ENCODE results near the gene PRRT2.

The PRRT2 gene

GRCh38 chr16:29815793-29816693 is 4.0 kb downstream of the PRRT2 start, which contains the start of gene PAGR1:
Gene PAGR1, plus strand, starts transcription at chr16:29816152. Its CDS starts 374 bp downstream, at chr16:29816526.
- peak; percentile 100 for DNase-seq
- peak within 1 kb of the TSS; percentile 93 for H3K18ac ChIP-seq (ENCODE audit: low read length)
- peak within 1 kb of the TSS; percentile 96 for H3K4me2 ChIP-seq (ENCODE audit: low read length)
- peak within 1 kb of the TSS; percentile 89 for H4K12ac ChIP-seq (ENCODE audit: low read depth, low read length)
- peak within 1 kb of the TSS; percentile 97 for H4K8ac ChIP-seq (ENCODE audit: low read depth, low read length)
- peaks cover 23% of the 10 kb centered on the region for H3K79me1 ChIP-seq (ENCODE audit: low read length)
- no CpG with 5 or more reads among the region's 70 CpGs for WGBS (ENCODE audit: extremely low coverage, insufficient coverage, insufficient read length)
- peaks cover 4 to 26% of the 10 kb centered on the region in 2 experiments for H3K4me1 ChIP-seq (ENCODE audit: control insufficient read depth in 1 of 2, insufficient read depth in 2 of 2, low read length in 2 of 2)
- H2BK12ac ChIP-seq (ENCODE audit: low read length): peak within 1 kb of the TSS; percentile 9
- H3K9ac ChIP-seq (ENCODE audit: low read length): peak within 1 kb of the TSS; percentile 94
- H3K9me3 ChIP-seq (ENCODE audit: insufficient read depth, low read depth, low read length): no peaks in the 10 kb centered on the region
- H3K4ac ChIP-seq (ENCODE audit: low read depth, low read length): peak within 1 kb of the TSS; percentile 50
- H3K79me2 ChIP-seq (ENCODE audit: control insufficient read depth, insufficient read depth, low read length, poor library complexity): peaks cover 9% of the 10 kb centered on the region
- peak within 1 kb of the TSS; percentile 81 for H2BK120ac ChIP-seq (ENCODE audit: insufficient read depth, low read length, poor library complexity)
- H2AFZ ChIP-seq (ENCODE audit: insufficient read depth, low read length, poor library complexity): peak within 1 kb of the TSS; percentile 82
- H3K14ac ChIP-seq (ENCODE audit: low read length): peak within 1 kb of the TSS; percentile 72
- no peak within 1 kb of the TSS for H3K23ac ChIP-seq (ENCODE audit: low read length)
- H3K27me3 ChIP-seq (ENCODE audit: insufficient read depth, low read length): no peaks in the 10 kb centered on the region
- peak within 1 kb of the TSS; percentile 42 for H2AK5ac ChIP-seq (ENCODE audit: low read length)
- peak within 1 kb of the TSS; percentile 78 for H3K4me3 ChIP-seq (ENCODE audit: low read depth, low read length)
- H2BK5ac ChIP-seq (ENCODE audit: low read depth, low read length, poor library complexity): peak within 1 kb of the TSS; percentile 90
- peaks cover 11 to 13% of the 10 kb centered on the region in 2 experiments for H3K36me3 ChIP-seq (ENCODE audit: control insufficient read depth in 1 of 2, insufficient read depth in 2 of 2, low read length in 2 of 2)
- H3K27ac ChIP-seq (ENCODE audit: low read depth, low read length): peak within 1 kb of the TSS; percentile 79
- H4K91ac ChIP-seq (ENCODE audit: low read depth, low read length): peak within 1 kb of the TSS; percentile 84

DNA sequence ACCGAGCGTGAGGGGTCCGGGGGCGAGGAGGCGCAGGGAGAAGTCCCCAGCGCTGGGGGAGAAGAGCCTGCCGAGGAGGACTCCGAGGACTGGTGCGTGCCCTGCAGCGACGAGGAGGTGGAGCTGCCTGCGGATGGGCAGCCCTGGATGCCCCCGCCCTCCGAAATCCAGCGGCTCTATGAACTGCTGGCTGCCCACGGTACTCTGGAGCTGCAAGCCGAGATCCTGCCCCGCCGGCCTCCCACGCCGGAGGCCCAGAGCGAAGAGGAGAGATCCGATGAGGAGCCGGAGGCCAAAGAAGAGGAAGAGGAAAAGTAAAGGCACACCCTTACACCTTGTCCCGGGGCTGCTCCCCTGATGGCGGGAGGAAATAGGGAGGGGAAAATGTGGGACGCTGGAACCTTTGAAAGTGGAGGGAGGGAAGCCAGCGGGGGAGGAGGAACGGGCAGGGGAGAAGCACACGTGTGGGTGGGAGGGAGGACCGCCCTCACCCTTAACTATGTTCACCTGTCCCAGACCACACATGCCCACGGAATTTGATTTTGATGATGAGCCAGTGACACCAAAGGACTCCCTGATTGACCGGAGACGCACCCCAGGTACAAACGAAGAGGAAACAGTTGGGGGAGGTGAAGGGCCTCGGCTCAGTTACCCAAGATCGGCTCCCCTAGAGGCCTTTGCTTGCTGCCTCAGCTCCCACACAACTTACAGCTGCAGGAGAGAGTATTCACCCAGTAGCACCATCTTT is 4.9 kb downstream of the PRRT2 start:
- peak overlapping the region; percentile 94 for H3K9ac ChIP-seq (ENCODE audit: low read length)
- peaks cover 9% of the 10 kb centered on the region for H3K79me2 ChIP-seq (ENCODE audit: control insufficient read depth, insufficient read depth, low read length, poor library complexity)
- peak; percentile 45 to 70 for DNase-seq
- H3K9me3 ChIP-seq (ENCODE audit: insufficient read depth, low read depth, low read length): no peaks in the 10 kb centered on the region
- H3K4ac ChIP-seq (ENCODE audit: low read depth, low read length): peak overlapping the region; percentile 50
- H3K36me3 ChIP-seq (ENCODE audit: control insufficient read depth in 1 of 2, insufficient read depth in 2 of 2, low read length in 2 of 2): peaks cover 11 to 13% of the 10 kb centered on the region in 2 experiments
- H2AK5ac ChIP-seq (ENCODE audit: low read length): peak overlapping the region; percentile 8
- peak overlapping the region; percentile 90 for H2BK5ac ChIP-seq (ENCODE audit: low read depth, low read length, poor library complexity)
- no peak overlapping the region for H3K23ac ChIP-seq (ENCODE audit: low read length)
- peak overlapping the region; percentile 96 for H3K4me2 ChIP-seq (ENCODE audit: low read length)
- H3K27me3 ChIP-seq (ENCODE audit: insufficient read depth, low read length): no peaks in the 10 kb centered on the region
- H3K79me1 ChIP-seq (ENCODE audit: low read length): peaks cover 17% of the 10 kb centered on the region
- WGBS (ENCODE audit: extremely low coverage, insufficient coverage, insufficient read length): no CpG with 5 or more reads among the region's 37 CpGs
- peak overlapping the region; percentile 78 for H3K4me3 ChIP-seq (ENCODE audit: low read depth, low read length)
- H2BK12ac ChIP-seq (ENCODE audit: low read length): no peak overlapping the region
- peak overlapping the region; percentile 71 for H3K18ac ChIP-seq (ENCODE audit: low read length)
- H3K27ac ChIP-seq (ENCODE audit: low read depth, low read length): peak overlapping the region; percentile 79
- peak overlapping the region; percentile 89 for H4K12ac ChIP-seq (ENCODE audit: low read depth, low read length)
- peak overlapping the region; percentile 84 for H4K91ac ChIP-seq (ENCODE audit: low read depth, low read length)
- peak overlapping the region; percentile 97 for H4K8ac ChIP-seq (ENCODE audit: low read depth, low read length)
- peak overlapping the region; percentile 72 for H3K14ac ChIP-seq (ENCODE audit: low read length)
- peaks cover 4 to 20% of the 10 kb centered on the region in 2 experiments for H3K4me1 ChIP-seq (ENCODE audit: control insufficient read depth in 1 of 2, insufficient read depth in 2 of 2, low read length in 2 of 2)
- H2BK120ac ChIP-seq (ENCODE audit: insufficient read depth, low read length, poor library complexity): peak overlapping the region; percentile 61
- peak overlapping the region; percentile 82 for H2AFZ ChIP-seq (ENCODE audit: insufficient read depth, low read length, poor library complexity)

- H2BK12ac ChIP-seq (ENCODE audit: low read length): no peak overlapping the region
- no peaks in the 10 kb centered on the region for H3K27me3 ChIP-seq (ENCODE audit: insufficient read depth, low read length)
- H3K18ac ChIP-seq (ENCODE audit: low read length): no peak overlapping the region
- no CpG with 5 or more reads among the region's 4 CpGs for WGBS (ENCODE audit: extremely low coverage, insufficient coverage, insufficient read length)
- no peak overlapping the region for H3K27ac ChIP-seq (ENCODE audit: low read depth, low read length)
- H3K4me3 ChIP-seq (ENCODE audit: low read depth, low read length): no peak overlapping the region
- no peak overlapping the region for H2BK120ac ChIP-seq (ENCODE audit: insufficient read depth, low read length, poor library complexity)
- no peak overlapping the region for H2AK5ac ChIP-seq (ENCODE audit: low read length)
- no peak overlapping the region for H4K8ac ChIP-seq (ENCODE audit: low read depth, low read length)
- peaks cover 9% of the 10 kb centered on the region for H3K79me2 ChIP-seq (ENCODE audit: control insufficient read depth, insufficient read depth, low read length, poor library complexity)
- no peak overlapping the region for H4K91ac ChIP-seq (ENCODE audit: low read depth, low read length)
- H3K4me2 ChIP-seq (ENCODE audit: low read length): no peak overlapping the region
- H3K23ac ChIP-seq (ENCODE audit: low read length): no peak overlapping the region
- H2BK5ac ChIP-seq (ENCODE audit: low read depth, low read length, poor library complexity): no peak overlapping the region
- no peak overlapping the region for H4K12ac ChIP-seq (ENCODE audit: low read depth, low read length)
- no peaks in the 10 kb centered on the region for H3K9me3 ChIP-seq (ENCODE audit: insufficient read depth, low read depth, low read length)
- no peak overlapping the region for H2AFZ ChIP-seq (ENCODE audit: insufficient read depth, low read length, poor library complexity)
- DNase-seq: no peak
- H3K4ac ChIP-seq (ENCODE audit: low read depth, low read length): no peak overlapping the region
- H3K14ac ChIP-seq (ENCODE audit: low read length): no peak overlapping the region
- peaks cover 3 to 10% of the 10 kb centered on the region in 2 experiments for H3K4me1 ChIP-seq (ENCODE audit: control insufficient read depth in 1 of 2, insufficient read depth in 2 of 2, low read length in 2 of 2)
- H3K9ac ChIP-seq (ENCODE audit: low read length): no peak overlapping the region
- H3K79me1 ChIP-seq (ENCODE audit: low read length): peaks cover 15% of the 10 kb centered on the region
- H3K36me3 ChIP-seq (ENCODE audit: control insufficient read depth in 1 of 2, insufficient read depth in 2 of 2, low read length in 2 of 2): peaks cover 11 to 13% of the 10 kb centered on the region in 2 experiments
Measured at GRCh38 chr16:29818082-29818481, 6.1 kb downstream of the PRRT2 start.

- Histone ChIP-seq H3K23ac (ENCODE audit: low read length) (no peak overlapping the region), H4K91ac (ENCODE audit: low read depth, low read length) (no peak overlapping the region), H3K9me3 (ENCODE audit: insufficient read depth, low read depth, low read length) (no peaks in the 10 kb centered on the region), H3K14ac (ENCODE audit: low read length) (no peak overlapping the region), H2BK5ac (ENCODE audit: low read depth, low read length, poor library complexity) (no peak overlapping the region), H4K8ac (ENCODE audit: low read depth, low read length) (no peak overlapping the region), H2AFZ (ENCODE audit: insufficient read depth, low read length, poor library complexity) (no peak overlapping the region), H3K79me2 (ENCODE audit: control insufficient read depth, insufficient read depth, low read length, poor library complexity) (peaks cover 9% of the 10 kb centered on the region), H3K79me1 (ENCODE audit: low read length) (peaks cover 15% of the 10 kb centered on the region), H3K4ac (ENCODE audit: low read depth, low read length) (no peak overlapping the region), H2BK120ac (ENCODE audit: insufficient read depth, low read length, poor library complexity) (no peak overlapping the region), H4K12ac (ENCODE audit: low read depth, low read length) (no peak overlapping the region), H3K9ac (ENCODE audit: low read length) (no peak overlapping the region), H3K4me2 (ENCODE audit: low read length) (no peak overlapping the region), H3K18ac (ENCODE audit: low read length) (no peak overlapping the region), H3K36me3 (ENCODE audit: control insufficient read depth in 1 of 2, insufficient read depth in 2 of 2, low read length in 2 of 2) (peaks cover 11 to 13% of the 10 kb centered on the region in 2 experiments), H3K27me3 (ENCODE audit: insufficient read depth, low read length) (no peaks in the 10 kb centered on the region), H3K4me3 (ENCODE audit: low read depth, low read length) (no peak overlapping the region), H3K4me1 (ENCODE audit: control insufficient read depth in 1 of 2, insufficient read depth in 2 of 2, low read length in 2 of 2) (peaks cover 3 to 10% of the 10 kb centered on the region in 2 experiments), H2BK12ac (ENCODE audit: low read length) (no peak overlapping the region), H3K27ac (ENCODE audit: low read depth, low read length) (no peak overlapping the region), H2AK5ac (ENCODE audit: low read length) (no peak overlapping the region)
- no CpG with 5 or more reads among the region's 15 CpGs for WGBS (ENCODE audit: extremely low coverage, insufficient coverage, insufficient read length)
- peak in 1 of 2 donors; percentile 30 for DNase-seq
Measured at GRCh38 chr16:29819506-29819905, 7.5 kb downstream of the PRRT2 start.
